Spleen (tissue), 7 donors: ENCODE measurements around the gene GPR15LG.

Source experiments
- POLR2A ChIP-seq, 3 donors: fragments of 450-650 bp; IDR thresholded peaks; one replicate each; pipeline ENCODE4 v1.5.1; 2017; ENCODE audit warnings: antibody characterized with exemption in 3 of 3, mild to moderate bottlenecking in 1 of 3
- POLR2AphosphoS5 ChIP-seq, 3 donors: sonication (generic); formaldehyde crosslinking; IDR thresholded peaks; one replicate each; pipeline ENCODE4 v1.5.1; 2017; ENCODE audit warnings: antibody characterized with exemption in 3 of 3
- TF ChIP-seq, protein P1 (sequence below), 11 experiments: fragments of 200-600 bp in 7 of 11; fragments of 450-650 bp in 4 of 11; sonication (generic) in 4 of 11; IDR thresholded peaks in 8 of 11; conservative IDR thresholded peaks in 3 of 11; 1 replicate in 7 of 11; 2 replicates in 4 of 11; pipeline versions ENCODE4 v1.4.0 to v1.8.0; 2016 to 2021; ENCODE audit warnings: antibody characterized with exemption in 11 of 11, inconsistent platforms in 4 of 11, mild to moderate bottlenecking in 1 of 11
- donor health status: DM: no; HTN: no; CAD: no; lungs with moderate emphysema.
- donor health status: DM: no; HTN: no; CAD: no.
- donor health status: DM: no; HTN: no; CAD: no.

DNA sequence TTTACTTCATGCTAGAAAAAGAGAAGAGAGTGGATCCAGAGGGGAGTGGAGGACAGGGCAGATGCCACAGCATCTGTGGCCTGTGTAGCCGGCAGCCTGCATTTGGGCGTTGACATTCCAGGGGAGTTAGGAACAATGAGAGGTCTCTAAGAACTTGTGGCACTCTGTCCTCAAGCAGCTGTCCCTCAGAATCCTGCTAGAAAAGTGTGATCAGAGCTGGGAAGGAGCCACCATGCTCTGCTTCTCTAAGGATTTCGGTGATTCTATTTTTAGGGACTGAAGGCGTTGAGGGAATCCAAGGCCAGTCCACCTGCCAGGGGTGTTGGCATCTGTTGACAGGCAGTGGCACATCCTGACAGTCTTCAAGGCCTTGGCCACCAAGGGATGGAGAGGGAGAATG is 44.1 kb downstream of the GPR15LG start:
- TF ChIP-seq, protein P1, sequence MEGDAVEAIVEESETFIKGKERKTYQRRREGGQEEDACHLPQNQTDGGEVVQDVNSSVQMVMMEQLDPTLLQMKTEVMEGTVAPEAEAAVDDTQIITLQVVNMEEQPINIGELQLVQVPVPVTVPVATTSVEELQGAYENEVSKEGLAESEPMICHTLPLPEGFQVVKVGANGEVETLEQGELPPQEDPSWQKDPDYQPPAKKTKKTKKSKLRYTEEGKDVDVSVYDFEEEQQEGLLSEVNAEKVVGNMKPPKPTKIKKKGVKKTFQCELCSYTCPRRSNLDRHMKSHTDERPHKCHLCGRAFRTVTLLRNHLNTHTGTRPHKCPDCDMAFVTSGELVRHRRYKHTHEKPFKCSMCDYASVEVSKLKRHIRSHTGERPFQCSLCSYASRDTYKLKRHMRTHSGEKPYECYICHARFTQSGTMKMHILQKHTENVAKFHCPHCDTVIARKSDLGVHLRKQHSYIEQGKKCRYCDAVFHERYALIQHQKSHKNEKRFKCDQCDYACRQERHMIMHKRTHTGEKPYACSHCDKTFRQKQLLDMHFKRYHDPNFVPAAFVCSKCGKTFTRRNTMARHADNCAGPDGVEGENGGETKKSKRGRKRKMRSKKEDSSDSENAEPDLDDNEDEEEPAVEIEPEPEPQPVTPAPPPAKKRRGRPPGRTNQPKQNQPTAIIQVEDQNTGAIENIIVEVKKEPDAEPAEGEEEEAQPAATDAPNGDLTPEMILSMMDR (IDR thresholded peaks at IDR 0.05 in 8 of 11, conservative IDR thresholded peaks at IDR 0.05 in 3 of 11): no peak
- TF ChIP-seq POLR2A (IDR thresholded peaks at IDR 0.05) (no peak), POLR2AphosphoS5 (IDR thresholded peaks at IDR 0.05) (no peak)
